Peyer's patch (tissue), 4 donors: ENCODE data around the gene ZBTB7C.

Source experiments
- POLR2A ChIP-seq, 2 donors: fragments of 450-650 bp; IDR thresholded peaks; one replicate each; pipeline ENCODE4 v1.5.1; 2017; ENCODE audit warnings: antibody characterized with exemption in 2 of 2, mild to moderate bottlenecking in 2 of 2, moderate library complexity in 2 of 2
- TF ChIP-seq, protein P1 (sequence below), 6 experiments: fragments of 450-650 bp in 4 of 6; fragments of 200-600 bp in 2 of 6; sonication (generic) in 1 of 6; IDR thresholded peaks; one replicate each; pipeline ENCODE4 v1.5.1; 2017 to 2019; ENCODE audit warnings: antibody characterized with exemption in 6 of 6, mild to moderate bottlenecking in 3 of 6, moderate library complexity in 1 of 6

DNA sequence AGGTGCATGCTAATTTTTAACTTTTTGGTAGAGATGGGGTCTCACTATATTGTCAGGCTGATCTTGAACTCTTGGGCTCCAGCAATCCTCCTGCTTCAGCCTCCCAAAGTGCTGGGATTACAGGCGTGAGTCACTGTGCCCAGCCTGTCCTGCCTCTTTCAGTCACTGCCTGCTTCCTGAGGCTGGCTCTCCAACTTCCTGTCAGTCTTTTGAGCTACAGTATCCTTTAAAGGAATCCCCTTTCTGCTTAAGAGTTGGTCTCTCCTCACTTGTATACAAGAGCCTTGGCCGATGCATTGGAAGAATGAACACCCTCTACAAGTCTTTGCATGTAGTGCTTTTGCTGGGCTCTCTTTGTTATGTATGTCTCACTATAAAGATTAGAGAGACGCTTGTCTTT, 390.3 kb downstream of the ZBTB7C start:
- TF ChIP-seq, protein P1, sequence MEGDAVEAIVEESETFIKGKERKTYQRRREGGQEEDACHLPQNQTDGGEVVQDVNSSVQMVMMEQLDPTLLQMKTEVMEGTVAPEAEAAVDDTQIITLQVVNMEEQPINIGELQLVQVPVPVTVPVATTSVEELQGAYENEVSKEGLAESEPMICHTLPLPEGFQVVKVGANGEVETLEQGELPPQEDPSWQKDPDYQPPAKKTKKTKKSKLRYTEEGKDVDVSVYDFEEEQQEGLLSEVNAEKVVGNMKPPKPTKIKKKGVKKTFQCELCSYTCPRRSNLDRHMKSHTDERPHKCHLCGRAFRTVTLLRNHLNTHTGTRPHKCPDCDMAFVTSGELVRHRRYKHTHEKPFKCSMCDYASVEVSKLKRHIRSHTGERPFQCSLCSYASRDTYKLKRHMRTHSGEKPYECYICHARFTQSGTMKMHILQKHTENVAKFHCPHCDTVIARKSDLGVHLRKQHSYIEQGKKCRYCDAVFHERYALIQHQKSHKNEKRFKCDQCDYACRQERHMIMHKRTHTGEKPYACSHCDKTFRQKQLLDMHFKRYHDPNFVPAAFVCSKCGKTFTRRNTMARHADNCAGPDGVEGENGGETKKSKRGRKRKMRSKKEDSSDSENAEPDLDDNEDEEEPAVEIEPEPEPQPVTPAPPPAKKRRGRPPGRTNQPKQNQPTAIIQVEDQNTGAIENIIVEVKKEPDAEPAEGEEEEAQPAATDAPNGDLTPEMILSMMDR (IDR thresholded peaks at IDR 0.05), result no peak
- no peak for TF ChIP-seq POLR2A (IDR thresholded peaks at IDR 0.05)
